Kidney (tissue), 14 donors: ENCODE data around the gene ANKRD1. TPM values are rescaled to one million over a fixed set of nuclear protein-coding genes. Genes with fewer than 3 reads are reported as not detected.

Experiments used
- DNase-seq, 5 donors: peaks; one replicate each; pipeline ENCODE4 v3.0.0-alpha.2; 2013 to 2020
- FAIRE-seq: peaks from 2 replicates; lab custom pipeline; 2012; peaks lifted over from hg19 to GRCh38; lab: Jason Lieb, UNC
- H3K27ac ChIP-seq, 2 donors: one replicate each; pipeline ENCODE4 v1.7.0; 2013; ENCODE audit warnings: low read depth in 2 of 2, low read length in 2 of 2, inconsistent platforms in 1 of 2
- H3K27me3 ChIP-seq: one replicate; pipeline ENCODE4 v1.7.1; 2013; ENCODE audit warnings: low read length, inconsistent platforms; ENCODE audit not compliant: control insufficient read depth, insufficient read depth
- H3K36me3 ChIP-seq, 3 donors: one replicate each; pipeline versions ENCODE4 v1.7.0 to v1.7.1; 2013; ENCODE audit warnings: low read length in 3 of 3, control low read depth in 1 of 3, inconsistent platforms in 1 of 3; ENCODE audit not compliant: insufficient read depth in 3 of 3, control insufficient read depth in 2 of 3
- H3K4me1 ChIP-seq, 3 donors: one replicate each; pipeline versions ENCODE4 v1.7.0 to v1.7.1; 2013; ENCODE audit warnings: low read length in 3 of 3, inconsistent platforms in 1 of 3, low read depth in 1 of 3; ENCODE audit not compliant: control insufficient read depth in 2 of 3, insufficient read depth in 2 of 3
- H3K4me3 ChIP-seq, 3 donors: one replicate each; pipeline versions ENCODE4 v1.7.0 to v1.8.1; 2013; ENCODE audit warnings: low read length in 3 of 3, control low read depth in 1 of 3, inconsistent platforms in 1 of 3
- H3K9ac ChIP-seq, 3 donors: one replicate each; pipeline versions ENCODE4 v1.7.0 to v1.7.1; 2013; ENCODE audit warnings: low read length in 3 of 3, control low read depth in 1 of 3, inconsistent platforms in 1 of 3
- H3K9me3 ChIP-seq, 3 donors: one replicate each; pipeline versions ENCODE4 v1.7.0 to v1.7.1; 2013; ENCODE audit warnings: low read length in 3 of 3, control low read depth in 1 of 3, inconsistent platforms in 1 of 3; ENCODE audit not compliant: control insufficient read depth in 2 of 3, insufficient read depth in 1 of 3
- intact Hi-C: fragments of 100-400 bp; cut with DNase I; formaldehyde crosslinking; loops from one replicate; pipeline ENCODE4 v1.11.1; 2022
- polyA plus RNA-seq: library from polyadenylated mRNA; stranded (reverse); fragments of 350-450 nt; fragmentation: Illumina TruSeq; extraction: RNeasy Lipid Tissue Mini Kit (QIAGEN cat#74804); gene quantifications from one replicate; pipeline ENCODE4 v1.2.3, GENCODE V29; 2014; ENCODE audit warnings: low read depth, low replicate concordance; ENCODE audit not compliant: insufficient read depth
- total RNA-seq: library from RNA; stranded (reverse); fragmentation: NEBNext Ultra II Directional; extraction: Animal tissue kit (Norgen Biotek cat#: 25700); gene quantifications from one replicate; pipeline ENCODE4 v1.2.1, GENCODE V29; 2021
- TF ChIP-seq, protein P1 (sequence below): IDR thresholded peaks from 3 replicates; pipeline ENCODE4 v1.5.1; 2012; ENCODE audit warnings: mild to moderate bottlenecking, moderate library complexity, borderline replicate concordance; ENCODE audit not compliant: insufficient read depth; ENCODE audit errors: extremely low read depth
- donor health status: control.
- donor health status: control.
- donor health status: control.
- donor health status: control.
- donor health status: control.
- donor health status: DM: yes; HTN: yes; CAD: no.
- donor health status: Normal renal cell carcinoma (clear cell type).

ANKRD1 gene
- total and polyA plus RNA-seq, 2 donors from 2014 or later, result 0.58 TPM; not detected in 1

DNA sequence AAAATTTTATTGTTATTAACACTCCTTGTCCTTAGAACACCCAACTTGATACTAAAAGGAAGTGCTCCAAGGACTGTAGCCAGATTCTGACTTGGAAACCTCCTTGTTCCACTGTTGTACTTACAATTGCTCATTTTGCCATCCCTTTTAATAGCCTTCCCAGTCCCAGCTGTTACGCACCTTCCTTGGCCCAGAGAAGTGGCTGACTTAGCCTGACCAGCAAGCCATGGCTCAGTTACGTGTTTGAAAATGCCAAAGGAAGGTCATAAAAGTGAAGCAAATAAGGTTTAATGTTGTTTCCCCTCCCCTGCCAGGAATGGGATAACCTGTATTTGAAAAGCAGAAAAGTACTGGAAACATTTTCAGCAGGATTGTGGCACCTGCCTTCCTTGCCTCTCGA, 3.7 kb upstream of the ANKRD1 start:
- FAIRE-seq, result no peak
- DNase-seq, result no peak
- intact Hi-C loops, result no loop called here
- Histone ChIP-seq H3K27ac (no peak overlapping the region), H3K9me3 (no peaks in the 10 kb centered on the region), H3K27me3 (no peaks in the 10 kb centered on the region), H3K4me1 (no peaks in the 10 kb centered on the region), H3K4me3 (no peak overlapping the region), H3K36me3 (no peaks in the 10 kb centered on the region), H3K9ac (no peak overlapping the region)
- TF ChIP-seq, protein P1, sequence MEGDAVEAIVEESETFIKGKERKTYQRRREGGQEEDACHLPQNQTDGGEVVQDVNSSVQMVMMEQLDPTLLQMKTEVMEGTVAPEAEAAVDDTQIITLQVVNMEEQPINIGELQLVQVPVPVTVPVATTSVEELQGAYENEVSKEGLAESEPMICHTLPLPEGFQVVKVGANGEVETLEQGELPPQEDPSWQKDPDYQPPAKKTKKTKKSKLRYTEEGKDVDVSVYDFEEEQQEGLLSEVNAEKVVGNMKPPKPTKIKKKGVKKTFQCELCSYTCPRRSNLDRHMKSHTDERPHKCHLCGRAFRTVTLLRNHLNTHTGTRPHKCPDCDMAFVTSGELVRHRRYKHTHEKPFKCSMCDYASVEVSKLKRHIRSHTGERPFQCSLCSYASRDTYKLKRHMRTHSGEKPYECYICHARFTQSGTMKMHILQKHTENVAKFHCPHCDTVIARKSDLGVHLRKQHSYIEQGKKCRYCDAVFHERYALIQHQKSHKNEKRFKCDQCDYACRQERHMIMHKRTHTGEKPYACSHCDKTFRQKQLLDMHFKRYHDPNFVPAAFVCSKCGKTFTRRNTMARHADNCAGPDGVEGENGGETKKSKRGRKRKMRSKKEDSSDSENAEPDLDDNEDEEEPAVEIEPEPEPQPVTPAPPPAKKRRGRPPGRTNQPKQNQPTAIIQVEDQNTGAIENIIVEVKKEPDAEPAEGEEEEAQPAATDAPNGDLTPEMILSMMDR, result no peak

DNA sequence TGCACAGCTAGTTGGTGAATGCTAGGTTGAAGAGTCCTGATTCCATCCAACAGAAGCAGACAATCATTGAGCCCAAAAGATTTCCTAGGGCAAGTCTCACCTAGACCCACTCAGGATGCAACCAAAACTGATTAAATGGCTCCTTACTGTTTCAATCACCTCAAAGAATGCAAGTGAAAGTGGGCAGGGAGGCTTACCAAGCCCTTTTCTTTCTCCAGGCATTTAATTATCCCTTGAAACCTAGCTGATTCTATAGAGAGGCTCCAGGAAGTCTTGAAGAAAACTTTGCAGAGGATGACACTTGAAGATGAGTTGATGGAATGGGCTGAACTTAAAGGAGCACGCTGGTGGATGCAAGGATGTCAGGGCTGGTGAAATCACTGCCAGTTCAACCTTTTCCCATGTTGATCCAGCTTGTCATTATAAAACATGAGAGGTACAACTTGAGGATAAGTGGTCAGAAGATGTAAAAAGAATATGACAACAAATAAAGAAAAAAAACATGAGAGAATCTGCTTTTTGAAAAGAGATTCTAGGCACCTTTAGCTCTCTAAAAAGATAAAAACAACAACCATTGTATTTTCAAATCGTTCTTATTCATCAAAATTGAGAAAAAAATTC, 2.3 kb upstream of the ANKRD1 start:
- intact Hi-C loops, result no loop called here

DNA sequence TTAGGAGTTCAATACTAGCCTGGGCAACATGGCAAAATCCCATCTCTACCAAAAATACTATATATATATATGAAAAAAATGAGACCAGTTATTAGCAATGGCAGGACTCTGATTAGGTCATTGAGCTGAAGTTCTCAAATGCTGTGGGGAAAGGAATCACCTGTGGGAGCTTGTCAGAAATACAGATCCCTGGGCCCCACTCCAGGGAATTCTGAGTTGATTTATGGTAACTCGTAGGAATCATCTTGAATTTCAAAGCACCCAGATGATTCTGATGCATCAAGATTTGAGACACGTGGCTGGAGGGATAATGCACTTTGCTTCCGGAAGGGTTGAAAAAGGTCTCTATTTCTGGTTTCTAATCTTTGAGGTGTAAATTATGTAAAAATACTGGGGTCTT, 1.0 kb upstream of the ANKRD1 start:
- Histone ChIP-seq H3K27ac (no peak overlapping the region), H3K4me1 (no peaks in the 10 kb centered on the region), H3K36me3 (no peaks in the 10 kb centered on the region), H3K27me3 (no peaks in the 10 kb centered on the region), H3K9me3 (no peaks in the 10 kb centered on the region), H3K9ac (no peak overlapping the region), H3K4me3 (no peak overlapping the region)
- TF ChIP-seq, protein P1, result no peak
- no peak for DNase-seq
- no peak for FAIRE-seq
- intact Hi-C loops, result no loop called here

More for the DNA sequence above, 2.3 kb upstream of the ANKRD1 start:
- TF ChIP-seq, protein P1, result no peak
- Histone ChIP-seq H3K27me3 (no peaks in the 10 kb centered on the region), H3K9me3 (no peaks in the 10 kb centered on the region), H3K36me3 (no peaks in the 10 kb centered on the region), H3K9ac (no peak overlapping the region), H3K27ac (no peak overlapping the region), H3K4me3 (no peak overlapping the region), H3K4me1 (no peaks in the 10 kb centered on the region)
- DNase-seq (no peak), FAIRE-seq (no peak)
